Tibial artery (tissue), 4 donors: ENCODE results near the gene CEP126.
A peak's percentile ranks its signal among the peaks of the same experiment; 100 is the strongest.

ENCODE experiments used
- DNase-seq, 2 donors: peaks; one replicate each; pipeline ENCODE4 v3.0.0-alpha.2; 2019
- H3K27ac ChIP-seq, 2 donors: fragments of 200-600 bp; sonication (generic) in 1 of 2; 1 replicate in 1 of 2; 2 replicates in 1 of 2; pipeline ENCODE4 v1.5.1; 2018 to 2019; ENCODE audit warnings: mild to moderate bottlenecking in 1 of 2
- H3K27me3 ChIP-seq, 2 donors: fragments of 200-600 bp; sonication (generic) in 1 of 2; one replicate each; pipeline versions ENCODE4 v1.5.1 to v1.6.0; 2016 to 2019
- H3K36me3 ChIP-seq, 3 donors: fragments of 200-600 bp; sonication (generic) in 2 of 3; one replicate each; pipeline ENCODE4 v1.5.1; 2016 to 2019; ENCODE audit warnings: mild to moderate bottlenecking in 2 of 3
- H3K4me1 ChIP-seq, 4 donors: fragments of 200-600 bp; sonication (generic) in 2 of 4; 1 replicate in 3 of 4; 2 replicates in 1 of 4; pipeline ENCODE4 v1.5.1; 2016 to 2019
- H3K4me3 ChIP-seq, 2 donors: fragments of 200-600 bp; sonication (generic) in 1 of 2; 1 replicate in 1 of 2; 2 replicates in 1 of 2; pipeline ENCODE4 v1.5.1; 2018 to 2019; ENCODE audit warnings: mild to moderate bottlenecking in 2 of 2
- H3K9me3 ChIP-seq, 3 donors: fragments of 200-600 bp; sonication (generic) in 1 of 3; one replicate each; pipeline ENCODE4 v1.5.1; 2016 to 2019
- CTCF ChIP-seq, 2 experiments: fragments of 200-600 bp in 1 of 2; fragments of 450-650 bp in 1 of 2; IDR thresholded peaks; one replicate each; pipeline ENCODE4 v1.5.1; 2017 to 2019; ENCODE audit warnings: antibody characterized with exemption in 2 of 2, mild to moderate bottlenecking in 1 of 2, moderate library complexity in 1 of 2
- intact Hi-C: fragments of 100-400 bp; cut with DNase I; formaldehyde crosslinking; loops from one replicate; pipeline ENCODE4 v1.15.0; 2023; ENCODE audit warnings: low total_unique reads

The CEP126 gene

GRCh38 chr11:101880222-101880621 lies 34.6 kb upstream of the CEP126 start:
- Histone ChIP-seq H3K9me3 (no peaks in the 10 kb centered on the region), H3K27ac (no peak overlapping the region), H3K27me3 (no peaks in the 10 kb centered on the region), H3K4me1 (no peaks in the 10 kb centered on the region), H3K36me3 (no peaks in the 10 kb centered on the region), H3K4me3 (no peak overlapping the region)
- DNase-seq = no peak
- no peak for TF ChIP-seq CTCF (IDR thresholded peaks at IDR 0.05)
- intact Hi-C loops = no loop called here

GRCh38 chr11:101881586-101881985 lies 33.2 kb upstream of the CEP126 start:
- no peaks in the 10 kb centered on the region for H3K27me3 ChIP-seq
- H3K27ac ChIP-seq = no peak overlapping the region
- no peaks in the 10 kb centered on the region for H3K9me3 ChIP-seq
- DNase-seq = no peak
- H3K4me3 ChIP-seq = no peak overlapping the region
- no peaks in the 10 kb centered on the region for H3K4me1 ChIP-seq
- intact Hi-C loops = no loop called here
- H3K36me3 ChIP-seq = no peaks in the 10 kb centered on the region
- TF ChIP-seq CTCF (IDR thresholded peaks at IDR 0.05) = no peak

- H3K27me3 ChIP-seq = no peaks in the 10 kb centered on the region
- no peak overlapping the region for H3K27ac ChIP-seq
- TF ChIP-seq CTCF (IDR thresholded peaks at IDR 0.05) = no peak
- H3K4me1 ChIP-seq = no peaks in the 10 kb centered on the region
- no peaks in the 10 kb centered on the region for H3K9me3 ChIP-seq
- no peak overlapping the region for H3K4me3 ChIP-seq
- DNase-seq = no peak
- intact Hi-C loops = no loop called here
- no peaks in the 10 kb centered on the region for H3K36me3 ChIP-seq
Measured at GRCh38 chr11:101885631-101886030, 29.2 kb upstream of the CEP126 start.

GRCh38 chr11:101889767-101890166 lies 25.0 kb upstream of the CEP126 start:
- H3K27ac ChIP-seq = no peak overlapping the region
- no peaks in the 10 kb centered on the region for H3K36me3 ChIP-seq
- no peaks in the 10 kb centered on the region for H3K4me1 ChIP-seq
- TF ChIP-seq CTCF (IDR thresholded peaks at IDR 0.05) = no peak
- H3K9me3 ChIP-seq = no peaks in the 10 kb centered on the region
- no peaks in the 10 kb centered on the region for H3K27me3 ChIP-seq
- no peak overlapping the region for H3K4me3 ChIP-seq
- intact Hi-C loops = no loop called here
- DNase-seq = no peak

- Histone ChIP-seq H3K4me3 (no peak overlapping the region), H3K9me3 (no peaks in the 10 kb centered on the region), H3K27ac (no peak overlapping the region), H3K36me3 (no peaks in the 10 kb centered on the region), H3K4me1 (no peaks in the 10 kb centered on the region), H3K27me3 (no peaks in the 10 kb centered on the region)
- no peak for TF ChIP-seq CTCF (IDR thresholded peaks at IDR 0.05)
- intact Hi-C loops = no loop called here
- DNase-seq = no peak
Measured at GRCh38 chr11:101894505-101894904, 20.3 kb upstream of the CEP126 start.

GRCh38 chr11:101907815-101908214 lies 7.0 kb upstream of the CEP126 start:
- intact Hi-C loops = no loop called here
- Histone ChIP-seq H3K27ac (peak overlapping the region in 1 of 2 donors; percentile 28), H3K36me3 (no peaks in the 10 kb centered on the region), H3K4me3 (no peak overlapping the region), H3K9me3 (no peaks in the 10 kb centered on the region), H3K4me1 (peaks cover 0 to 25% (median 6%) of the 10 kb centered on the region in 4 donors), H3K27me3 (no peaks in the 10 kb centered on the region)
- no peak for TF ChIP-seq CTCF (IDR thresholded peaks at IDR 0.05)
- no peak for DNase-seq
